ENCODE results near the gene DPP7. TPM values are rescaled to one million over a fixed set of nuclear protein-coding genes. Genes with fewer than 3 reads are reported as not detected.

DPP7 gene
- total and polyA plus RNA-seq, 2 of the 8 experiments (the other 6 are each of a cell fraction or from before 2014, with no cell fraction given) = 21.2 to 26.8 TPM

- H2AK5ac ChIP-seq (ENCODE audit: low read depth, low read length) = no peak overlapping the region
- no peaks in the 10 kb centered on the region for H3K79me1 ChIP-seq (ENCODE audit: low read depth, low read length)
- no peak overlapping the region for H4K5ac ChIP-seq (ENCODE audit: insufficient read length, low read depth, low read length)
- H2BK120ac ChIP-seq (replicated peaks; ENCODE audit: low read depth, low read length) = no peak overlapping the region
- H3K23me2 ChIP-seq (ENCODE audit: low read depth, low read length) = peaks cover 17% of the 10 kb centered on the region; the same call in 1 of the 2 replicates
- no peak overlapping the region for H2BK5ac ChIP-seq (ENCODE audit: low read depth, low read length)
- no peak overlapping the region for H4K8ac ChIP-seq (ENCODE audit: extremely low read depth, insufficient read depth, low read length)
- H3K4me3 ChIP-seq (ENCODE audit: extremely low read depth in 1 of 4, insufficient read depth in 2 of 4, low read depth in 3 of 4, low read length in 4 of 4) = no peak overlapping the region
- H3K18ac ChIP-seq (ENCODE audit: extremely low read depth, low read length) = no peak overlapping the region
- no peak overlapping the region for H3K14ac ChIP-seq (ENCODE audit: insufficient read length)
- H3K27ac ChIP-seq (ENCODE audit: low read depth, low read length) = no peak overlapping the region
- H4K91ac ChIP-seq (replicated peaks; ENCODE audit: insufficient read length, low read length) = no peak overlapping the region
- CTCF ChIA-PET (ENCODE audit: partially characterized antibody) = interaction anchor here (0.8 to 2.2 kb wide), 11 partner anchors 9 to 153 kb away, joined by 3 to 13 read pairs (median 4); partner anchors contain the start of gene TMEM210
- no peak overlapping the region for H2BK20ac ChIP-seq (ENCODE audit: low read length)
- DNase-seq (ENCODE audit: low read depth in 1 of 2, low spot score in 2 of 2) (no peak), FAIRE-seq (no peak)
- peaks cover 8 to 33% (median 19%) of the 10 kb centered on the region in 4 experiments for H3K27me3 ChIP-seq (replicated peaks in 1 of 4; ENCODE audit: control insufficient read depth in 3 of 4, extremely low read depth in 1 of 4, insufficient read depth in 3 of 4, low read length in 3 of 4)
- H2BK12ac ChIP-seq (ENCODE audit: low read depth, low read length) = no peak overlapping the region
- H4K20me1 ChIP-seq (replicated peaks in 1 of 2; ENCODE audit: control insufficient read depth in 1 of 2, insufficient read depth in 2 of 2, low read length in 2 of 2) = peaks cover 0 to 7% of the 10 kb centered on the region in 2 experiments
- no peak overlapping the region for H3K4me2 ChIP-seq (ENCODE audit: insufficient read depth in 1 of 2, low read depth in 2 of 2, low read length in 2 of 2)
- H3K4ac ChIP-seq (replicated peaks; ENCODE audit: insufficient read length, low read depth, low read length) = no peak overlapping the region
- no peaks in the 10 kb centered on the region for H3K36me3 ChIP-seq (ENCODE audit: control insufficient read depth in 2 of 4, insufficient read depth in 4 of 4, low read length in 3 of 4)
- peaks cover 0 to 18% (median 8%) of the 10 kb centered on the region in 4 experiments; a peak in 6 of 7 replicates for H3K4me1 ChIP-seq (replicated peaks in 1 of 4; ENCODE audit: control insufficient read depth in 3 of 4, insufficient read depth in 4 of 4, low read length in 3 of 4)
- H3K9ac ChIP-seq (replicated peaks in 1 of 4; ENCODE audit: extremely low read depth in 1 of 4, low read depth in 3 of 4, low read length in 3 of 4) = no peak overlapping the region
- H2BK15ac ChIP-seq (ENCODE audit: low read length) = no peak overlapping the region
- no peaks in the 10 kb centered on the region for H3K79me2 ChIP-seq (ENCODE audit: control insufficient read depth in 1 of 2, insufficient read depth in 2 of 2, low read length in 2 of 2)
- no peaks in the 10 kb centered on the region for H3K9me3 ChIP-seq (ENCODE audit: insufficient read depth in 2 of 2, low read depth in 1 of 2, low read length in 1 of 2)
- no peak overlapping the region for H2AFZ ChIP-seq (ENCODE audit: low read length)
- no peak overlapping the region for H3K56ac ChIP-seq (replicated peaks; ENCODE audit: insufficient read length, low read depth, low read length)
- H3K23ac ChIP-seq (ENCODE audit: insufficient read length) = no peak overlapping the region
- 77% methylated on average over 11 of the region's 12 CpGs; no CpG with 5 or more reads in 1 of the 2 experiments for whole genome bisulfite sequencing, 2 experiments (ENCODE audit: extremely low coverage in 1 of 2, insufficient coverage in 1 of 2, insufficient read length in 1 of 2, insufficient replicate concordance in 2 of 2, low coverage in 1 of 2, low lambda C conversion rate in 2 of 2, missing lambda C conversion rate in 1 of 2)
- POLR2A ChIA-PET (ENCODE audit: partially characterized antibody) = interaction anchor here (0.7 to 1.2 kb wide), 2 partner anchors 13 to 65 kb away, joined by 3 read pairs; partner anchors contain the start of gene SAPCD2
- TF ChIP-seq CHD1 (IDR thresholded peaks at IDR 0.05; ENCODE audit: low read depth, low read length) (no peak), MAFK (IDR thresholded peaks at IDR 0.05; ENCODE audit: low read depth, low read length) (peak; percentile 68; the same call in 1 of the 2 replicates), BACH1 (IDR thresholded peaks at IDR 0.05; ENCODE audit: low read length) (peak; percentile 92)
These were observed 31.0 kb downstream of the DPP7 start for GRCh38 chr9:137083394-137084004.
